Stimulated activated effector memory CD8-positive, alpha-beta T cell treated with anti-CD3 and anti-CD28 coated beads, Interleukin-12 subunit alpha, Interleukin-12 subunit beta, amount 100 ng/mL, for 72 hours (primary cell): ENCODE data around the gene SEMA3C.

Experiments used
- ATAC-seq: fragments of 150-1000 bp; cut with Tn5 transposase; 2 replicates; pipeline ENCODE4 v1.10.0; 2021
- DNase-seq, 2 donors: peaks; one replicate each; pipeline ENCODE4 v3.0.0; 2021 to 2022; ENCODE audit warnings: low spot score in 2 of 2
- H3K27ac Mint-ChIP-seq: one replicate; pipeline ENCODE4 v1.8.0; 2022; ENCODE audit warnings: mild to moderate bottlenecking, mixed read lengths
- H3K36me3 Mint-ChIP-seq: one replicate; pipeline ENCODE4 v1.8.0; 2022; ENCODE audit warnings: mild to moderate bottlenecking, mixed read lengths
- H3K4me1 Mint-ChIP-seq: one replicate; pipeline ENCODE4 v1.8.0; 2022; ENCODE audit warnings: mixed read lengths
- H3K4me3 Mint-ChIP-seq: one replicate; pipeline ENCODE4 v1.8.0; 2022; ENCODE audit warnings: mild to moderate bottlenecking, mixed read lengths
- H3K9me3 Mint-ChIP-seq: one replicate; pipeline ENCODE4 v1.8.0; 2022; ENCODE audit warnings: mixed read lengths

SEMA3C gene

DNA sequence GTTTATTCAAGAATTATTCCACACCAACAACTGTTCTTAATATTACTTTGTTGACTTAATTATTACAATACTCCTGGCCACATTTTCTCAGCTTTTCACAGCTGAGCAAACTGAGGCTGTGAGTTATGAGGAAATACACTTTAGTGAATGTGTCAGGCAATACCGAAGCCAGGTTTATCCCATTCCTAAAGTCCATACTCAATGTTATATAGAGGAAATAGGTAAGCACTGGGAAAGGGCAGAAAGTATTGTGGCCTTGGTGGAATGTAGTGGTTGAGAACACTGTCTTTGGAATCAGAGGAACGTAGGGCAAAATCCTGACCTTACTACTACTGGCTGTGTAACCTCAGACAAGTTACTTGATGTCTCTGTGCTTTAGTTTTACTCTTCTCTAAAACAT, 169.6 kb downstream of the SEMA3C start:
- no peak overlapping the region for H3K4me3 Mint-ChIP-seq
- DNase-seq (no peak), ATAC-seq (no peak)
- no peaks in the 10 kb centered on the region for H3K4me1 Mint-ChIP-seq
- H3K36me3 Mint-ChIP-seq, result no peaks in the 10 kb centered on the region
- H3K9me3 Mint-ChIP-seq, result peaks cover 16% of the 10 kb centered on the region
- no peak overlapping the region for H3K27ac Mint-ChIP-seq

DNA sequence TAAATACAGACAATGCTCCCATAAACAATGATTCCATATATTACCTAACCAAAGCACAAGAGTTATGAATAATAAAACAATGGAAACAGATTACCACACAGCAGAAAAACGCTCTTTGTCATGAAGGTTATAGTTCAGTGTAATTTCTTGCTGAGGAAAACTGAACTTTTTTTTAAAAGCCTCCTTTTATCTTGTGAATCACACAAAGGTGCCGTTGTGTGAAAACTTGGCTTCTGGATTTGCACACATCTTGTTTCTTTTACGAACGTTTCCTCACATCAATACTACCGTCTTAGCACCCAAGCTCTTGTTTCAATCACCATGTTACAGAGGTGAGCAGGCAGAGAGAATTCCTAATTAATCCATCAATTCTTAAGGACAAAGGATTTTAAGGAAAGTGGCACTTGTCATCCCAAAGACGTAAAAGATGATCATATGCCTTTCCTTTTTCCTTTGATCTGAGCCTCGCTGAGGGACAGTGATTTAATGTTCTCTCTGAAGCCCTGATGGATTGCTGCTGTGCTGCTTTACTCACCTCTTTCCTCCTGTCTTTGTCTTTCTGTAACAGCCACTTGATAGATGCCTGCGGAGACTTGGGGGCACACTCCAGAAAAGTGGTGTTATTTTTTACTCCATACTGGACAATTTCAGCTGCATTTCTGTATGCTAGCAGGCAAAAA, 170.3 kb downstream of the SEMA3C start:
- no peak overlapping the region for H3K4me3 Mint-ChIP-seq

DNA sequence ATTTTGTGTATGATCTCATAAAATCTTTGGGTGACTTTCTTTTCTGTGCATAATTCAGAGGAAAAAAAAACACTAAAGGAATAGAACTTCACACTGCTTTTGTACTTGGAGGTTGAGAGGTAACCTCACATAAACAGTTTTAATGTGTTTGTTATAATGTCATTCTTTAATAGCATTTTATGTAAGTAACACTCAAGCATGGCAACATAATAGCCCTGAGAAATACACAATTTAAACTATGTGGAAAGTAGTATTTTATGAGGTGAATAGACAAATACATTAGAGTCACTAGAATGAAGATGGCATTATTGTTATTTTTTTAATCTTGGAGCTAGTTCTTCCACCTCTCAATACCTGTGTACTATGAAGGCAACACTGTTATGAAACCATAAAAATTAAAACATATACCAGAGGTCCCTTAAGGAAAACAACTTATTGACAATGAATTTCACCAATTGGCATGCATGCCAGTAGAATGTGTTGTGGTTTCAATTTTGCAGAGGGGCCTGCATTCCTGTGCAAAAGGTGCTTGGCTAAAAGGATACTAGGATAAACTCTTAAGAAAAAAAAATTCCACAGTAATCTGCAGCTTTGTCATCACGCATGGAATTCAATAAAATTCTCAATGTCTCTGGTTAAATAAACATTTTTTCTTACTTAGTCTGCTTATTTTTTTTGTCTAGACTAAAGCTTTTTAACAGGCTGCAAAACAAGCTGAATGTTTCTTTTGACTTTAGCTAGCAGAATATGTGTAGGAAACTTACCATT, 177.9 kb downstream of the SEMA3C start:
- ATAC-seq (no peak), DNase-seq (no peak)
- Mint-ChIP-seq H3K27ac (no peak overlapping the region), H3K36me3 (no peaks in the 10 kb centered on the region), H3K4me3 (no peak overlapping the region), H3K9me3 (peaks cover under 1% of the 10 kb centered on the region), H3K4me1 (no peaks in the 10 kb centered on the region)

More for the DNA sequence above, 170.3 kb downstream of the SEMA3C start:
- Mint-ChIP-seq H3K27ac (no peak overlapping the region), H3K9me3 (peaks cover 16% of the 10 kb centered on the region), H3K36me3 (no peaks in the 10 kb centered on the region), H3K4me1 (no peaks in the 10 kb centered on the region)
- no peak for ATAC-seq
- DNase-seq, result no peak

DNA sequence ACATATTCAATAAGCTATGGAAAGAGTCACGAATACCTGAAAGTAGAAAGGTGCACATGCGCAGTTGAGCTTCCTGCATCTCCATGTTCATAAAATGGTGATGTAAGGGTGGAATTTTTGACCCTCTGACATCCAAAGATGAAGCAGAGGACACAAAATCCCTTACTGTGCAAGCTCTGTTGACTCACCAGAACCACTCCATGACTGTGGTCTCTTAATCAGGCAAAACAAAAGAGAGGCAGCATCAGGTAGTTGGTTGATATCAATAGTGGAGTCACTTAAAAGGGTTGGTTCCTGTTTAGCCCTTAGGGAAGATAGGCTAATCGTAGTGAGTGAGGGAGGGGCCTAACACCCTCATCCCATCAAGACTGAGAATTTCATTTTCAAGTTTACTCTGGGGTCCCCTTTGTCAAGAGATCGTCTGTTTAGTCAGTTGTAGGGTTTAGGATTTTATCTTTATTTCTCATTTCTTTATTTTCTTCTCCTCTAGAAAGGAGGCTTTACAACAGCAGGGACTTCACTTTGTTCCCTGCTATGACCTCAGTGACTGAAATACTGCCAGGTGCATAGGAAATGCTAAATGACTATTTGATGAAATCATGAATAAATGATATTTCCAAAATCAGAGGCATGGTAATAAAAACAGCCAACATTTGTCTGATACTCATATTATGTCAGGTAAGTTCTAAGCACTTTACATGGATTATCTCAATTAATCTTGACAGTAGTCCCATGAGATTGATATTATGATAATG, 182.3 kb downstream of the SEMA3C start:
- no peak for ATAC-seq
- peaks cover 11% of the 10 kb centered on the region for H3K9me3 Mint-ChIP-seq
- H3K27ac Mint-ChIP-seq, result no peak overlapping the region
- no peak for DNase-seq
- no peak overlapping the region for H3K4me3 Mint-ChIP-seq
- no peaks in the 10 kb centered on the region for H3K36me3 Mint-ChIP-seq
- no peaks in the 10 kb centered on the region for H3K4me1 Mint-ChIP-seq

DNA sequence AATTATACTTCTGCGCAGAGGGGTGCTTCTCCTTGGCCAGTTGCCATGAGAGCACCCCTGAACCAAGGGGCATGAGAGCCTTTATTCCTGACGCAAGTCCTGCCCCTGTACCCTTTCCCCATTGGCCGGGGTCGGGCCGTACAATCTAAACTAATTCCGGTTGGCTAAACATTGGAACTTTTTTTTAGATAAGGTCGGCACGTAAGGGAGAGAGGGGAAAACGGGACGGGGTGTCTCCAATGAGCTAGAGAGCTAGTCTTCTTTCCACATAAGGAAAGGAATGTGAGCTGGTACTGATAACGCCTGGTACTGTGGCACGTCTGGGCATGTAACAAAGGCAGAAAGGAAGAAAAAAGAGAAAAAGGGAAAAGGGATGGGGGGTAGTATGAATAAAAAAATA, 183.5 kb downstream of the SEMA3C start:
- no peak overlapping the region for H3K27ac Mint-ChIP-seq
- H3K4me3 Mint-ChIP-seq, result no peak overlapping the region
- peaks cover 14% of the 10 kb centered on the region for H3K9me3 Mint-ChIP-seq
- ATAC-seq, result no peak
- H3K36me3 Mint-ChIP-seq, result no peaks in the 10 kb centered on the region
- no peak for DNase-seq
- no peaks in the 10 kb centered on the region for H3K4me1 Mint-ChIP-seq

DNA sequence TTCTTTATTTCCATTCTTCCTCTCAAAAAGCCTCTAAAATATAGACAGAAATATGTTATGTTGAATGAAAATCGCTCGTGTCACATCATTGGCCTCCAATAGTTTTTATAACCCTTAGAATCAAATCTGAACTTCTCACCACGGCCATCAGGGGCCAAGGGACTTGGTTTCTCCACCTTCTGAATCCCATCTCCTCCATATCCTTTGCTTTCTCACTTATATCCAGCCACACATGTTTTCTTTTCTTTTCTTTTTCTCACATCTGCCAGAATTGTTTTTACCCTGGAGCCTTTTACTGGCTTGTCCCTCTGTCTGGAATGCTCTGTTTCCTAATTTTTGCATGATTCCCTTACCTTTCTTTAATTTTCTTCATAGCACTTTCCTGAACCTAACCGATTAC, 184.8 kb downstream of the SEMA3C start:
- ATAC-seq (no peak), DNase-seq (no peak)
- peaks cover 14% of the 10 kb centered on the region for H3K9me3 Mint-ChIP-seq
- H3K4me1 Mint-ChIP-seq, result no peaks in the 10 kb centered on the region
- no peak overlapping the region for H3K27ac Mint-ChIP-seq
- H3K4me3 Mint-ChIP-seq, result no peak overlapping the region
- no peaks in the 10 kb centered on the region for H3K36me3 Mint-ChIP-seq

DNA sequence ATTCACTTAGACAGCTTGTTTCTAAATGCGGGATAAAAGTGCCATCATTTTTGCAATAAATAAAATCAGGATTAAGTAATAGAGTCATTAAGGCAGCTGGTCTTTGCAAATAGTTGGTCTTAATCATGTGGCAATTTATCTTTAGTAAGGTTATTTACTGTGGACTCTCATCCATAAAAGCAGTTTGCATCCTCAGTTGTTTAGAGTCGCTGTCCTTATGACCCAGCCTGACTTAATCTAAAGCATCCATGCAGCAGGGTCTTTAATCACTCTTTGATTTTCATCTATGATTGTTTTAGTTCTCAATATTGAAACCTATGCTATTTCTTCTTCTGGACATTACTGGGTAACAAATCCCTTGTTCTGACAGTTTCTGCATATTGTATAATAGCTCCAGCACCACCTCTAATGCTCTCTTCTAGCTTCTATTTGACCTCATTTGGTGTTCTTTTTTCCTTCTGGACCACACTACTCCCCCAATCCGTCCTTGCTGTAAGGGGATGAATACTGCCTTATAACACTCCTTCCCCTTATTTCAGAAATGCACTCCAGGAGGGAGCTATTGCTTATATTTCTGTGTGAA, 185.4 kb downstream of the SEMA3C start:
- no peak overlapping the region for H3K4me3 Mint-ChIP-seq
- H3K36me3 Mint-ChIP-seq, result no peaks in the 10 kb centered on the region
- ATAC-seq (no peak), DNase-seq (no peak)
- no peak overlapping the region for H3K27ac Mint-ChIP-seq
- peaks cover 14% of the 10 kb centered on the region for H3K9me3 Mint-ChIP-seq
- H3K4me1 Mint-ChIP-seq, result no peaks in the 10 kb centered on the region

DNA sequence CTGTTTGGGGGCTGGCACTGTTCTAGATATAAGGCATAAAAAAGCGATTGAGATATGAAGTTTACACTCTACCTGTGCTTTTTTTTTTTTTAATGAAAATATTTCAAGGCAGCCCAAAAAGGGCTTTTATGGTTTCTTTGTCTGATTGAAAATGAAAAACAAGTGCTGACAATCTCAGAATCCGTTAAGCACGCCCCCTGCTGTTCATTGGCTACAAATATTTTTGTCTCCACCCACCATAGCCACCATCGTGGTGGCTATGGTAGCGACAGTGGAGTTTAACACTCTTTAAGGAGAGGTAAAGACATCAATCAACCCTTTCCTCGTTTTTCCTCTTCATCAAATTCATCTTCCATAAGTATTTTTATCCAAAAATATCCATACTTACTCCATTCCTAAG, 186.2 kb downstream of the SEMA3C start:
- Mint-ChIP-seq H3K4me3 (no peak overlapping the region), H3K9me3 (peaks cover 14% of the 10 kb centered on the region), H3K36me3 (no peaks in the 10 kb centered on the region), H3K27ac (no peak overlapping the region), H3K4me1 (no peaks in the 10 kb centered on the region)
- DNase-seq (no peak), ATAC-seq (no peak)

DNA sequence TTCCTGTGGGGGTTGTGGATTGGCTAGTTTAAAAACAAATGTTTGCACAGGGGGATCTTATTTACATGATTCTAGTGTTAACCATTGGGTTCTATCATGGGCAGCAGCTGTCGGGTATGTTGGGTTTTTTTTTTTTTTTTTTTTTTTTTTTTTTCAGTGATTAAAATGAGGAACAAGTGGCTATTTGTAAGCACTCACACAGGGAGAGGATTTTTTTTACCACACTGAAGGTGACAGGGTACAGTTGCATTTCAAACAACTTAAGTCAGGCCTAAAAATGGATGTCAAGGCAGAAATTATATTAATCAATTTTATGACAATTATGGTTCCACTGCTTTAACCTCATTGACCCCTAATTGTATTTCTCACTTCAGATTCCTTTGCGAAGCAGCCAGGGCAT, 187.6 kb downstream of the SEMA3C start:
- Mint-ChIP-seq H3K4me1 (no peaks in the 10 kb centered on the region), H3K36me3 (no peaks in the 10 kb centered on the region), H3K9me3 (peaks cover 14% of the 10 kb centered on the region), H3K4me3 (no peak overlapping the region), H3K27ac (no peak overlapping the region)
- DNase-seq (no peak), ATAC-seq (no peak)

DNA sequence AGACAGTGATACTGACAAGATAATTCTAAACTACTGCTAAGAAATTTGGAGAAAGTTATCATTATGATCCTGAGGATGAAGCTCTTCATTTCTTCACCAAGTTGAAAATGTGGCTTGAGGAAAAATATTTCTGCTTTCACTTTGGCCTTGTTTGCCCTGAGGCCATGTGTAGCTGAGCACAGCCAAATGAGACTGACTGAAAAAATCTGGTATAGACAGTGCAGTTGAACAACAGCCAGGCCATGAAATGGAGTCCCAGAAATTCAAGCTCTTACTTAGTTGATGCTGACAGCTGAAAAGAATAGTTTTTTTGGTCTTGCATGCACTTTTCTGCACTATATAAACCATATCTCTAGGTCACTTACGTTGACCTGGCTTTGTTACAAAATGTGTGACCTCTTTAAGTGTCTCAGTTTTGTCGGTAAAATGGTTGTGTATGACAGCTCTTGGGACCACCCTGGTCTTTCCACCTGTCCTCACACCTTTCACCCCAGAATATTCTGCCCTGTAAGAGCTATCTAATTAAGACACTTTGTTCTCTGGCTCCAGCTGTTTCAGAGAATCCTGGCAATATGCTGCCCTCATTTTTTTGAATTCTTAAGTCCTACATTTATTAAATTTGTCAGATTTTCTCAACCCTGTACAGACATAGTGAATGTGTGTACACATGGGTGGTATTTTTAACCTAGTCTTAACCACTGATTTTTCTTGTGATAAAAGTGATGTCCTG, 189.1 kb downstream of the SEMA3C start:
- no peak for DNase-seq
- H3K4me3 Mint-ChIP-seq, result no peak overlapping the region
- H3K9me3 Mint-ChIP-seq, result peaks cover 12% of the 10 kb centered on the region
- no peaks in the 10 kb centered on the region for H3K36me3 Mint-ChIP-seq
- H3K4me1 Mint-ChIP-seq, result no peaks in the 10 kb centered on the region
- no peak overlapping the region for H3K27ac Mint-ChIP-seq
- no peak for ATAC-seq

DNA sequence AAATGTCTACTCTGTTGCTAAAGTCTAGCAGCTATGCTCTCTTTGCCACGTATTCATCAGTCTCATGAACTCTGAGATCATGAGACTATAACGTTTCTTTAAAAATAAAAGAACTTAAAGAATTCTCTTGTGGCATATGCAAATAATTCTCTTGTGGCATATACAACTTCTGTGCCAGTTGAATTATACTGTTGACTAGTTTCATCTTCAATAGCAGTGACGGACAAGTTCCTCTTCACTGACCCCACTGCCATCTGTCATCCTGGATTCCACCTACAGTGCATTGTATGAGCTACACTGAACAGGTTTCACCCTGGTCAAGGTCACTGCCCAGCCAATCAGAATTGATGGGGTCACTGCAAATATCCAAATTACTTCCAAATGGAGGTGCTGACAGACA, 192.2 kb downstream of the SEMA3C start:
- DNase-seq (no peak), ATAC-seq (no peak)
- no peak overlapping the region for H3K27ac Mint-ChIP-seq
- H3K4me3 Mint-ChIP-seq, result no peak overlapping the region
- peaks cover 8% of the 10 kb centered on the region for H3K9me3 Mint-ChIP-seq
- no peaks in the 10 kb centered on the region for H3K4me1 Mint-ChIP-seq
- H3K36me3 Mint-ChIP-seq, result no peaks in the 10 kb centered on the region

DNA sequence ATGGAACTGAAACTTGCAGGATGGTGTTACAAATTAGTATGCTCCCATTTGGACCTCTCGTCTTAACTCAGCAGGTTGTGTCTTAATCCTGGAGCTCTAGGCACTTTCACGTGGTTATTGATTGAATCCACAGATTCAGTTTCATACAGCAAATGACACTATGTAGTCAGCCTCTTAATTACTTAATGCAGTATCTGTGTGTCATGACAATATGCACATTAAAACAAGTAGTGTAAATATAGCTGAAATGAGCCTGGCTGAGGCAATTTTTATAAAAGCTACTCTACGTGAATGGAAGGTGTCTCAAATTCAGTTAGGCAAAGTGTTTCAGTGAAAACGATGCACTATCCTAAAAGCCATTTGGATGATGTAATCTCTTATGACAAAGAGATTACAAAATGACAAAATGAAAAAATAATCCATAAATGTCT, 193.7 kb downstream of the SEMA3C start:
- H3K9me3 Mint-ChIP-seq, result peaks cover 6% of the 10 kb centered on the region
- no peaks in the 10 kb centered on the region for H3K4me1 Mint-ChIP-seq
- no peak for ATAC-seq
- H3K27ac Mint-ChIP-seq, result no peak overlapping the region
- no peak overlapping the region for H3K4me3 Mint-ChIP-seq
- H3K36me3 Mint-ChIP-seq, result no peaks in the 10 kb centered on the region
- no peak for DNase-seq

DNA sequence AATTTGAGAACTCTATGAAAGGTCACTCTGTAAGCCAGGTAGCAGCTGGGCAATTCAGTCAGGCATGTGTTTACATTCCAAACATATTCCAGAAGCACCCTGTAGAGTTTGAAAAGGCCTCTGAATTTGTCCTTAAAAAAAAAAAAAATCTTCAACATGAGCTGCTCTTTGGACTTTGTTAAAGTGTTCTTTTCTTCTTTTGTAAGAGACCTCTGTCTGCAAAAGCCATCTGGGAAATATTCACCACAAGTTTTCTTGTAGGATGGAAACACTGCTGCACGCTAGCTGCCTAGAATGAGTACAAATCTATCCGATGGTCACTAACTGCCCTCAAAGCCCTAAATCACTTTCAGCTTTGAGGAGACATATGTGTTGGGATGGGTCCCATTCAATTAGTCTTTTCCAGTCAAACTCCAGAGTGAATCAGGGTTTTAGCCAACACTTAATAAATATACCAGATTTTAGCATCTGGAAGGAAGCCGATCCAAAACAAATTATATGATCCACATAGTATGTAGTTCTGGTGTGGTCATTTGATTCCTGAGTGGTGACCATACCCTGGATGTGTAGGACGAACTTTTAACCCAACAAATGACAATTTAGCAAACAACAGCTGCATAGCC, 194.5 kb downstream of the SEMA3C start:
- H3K9me3 Mint-ChIP-seq, result peaks cover 6% of the 10 kb centered on the region
- ATAC-seq, result no peak
- no peak for DNase-seq
- H3K4me3 Mint-ChIP-seq, result no peak overlapping the region
- H3K27ac Mint-ChIP-seq, result no peak overlapping the region
- H3K4me1 Mint-ChIP-seq, result no peaks in the 10 kb centered on the region
- no peaks in the 10 kb centered on the region for H3K36me3 Mint-ChIP-seq

DNA sequence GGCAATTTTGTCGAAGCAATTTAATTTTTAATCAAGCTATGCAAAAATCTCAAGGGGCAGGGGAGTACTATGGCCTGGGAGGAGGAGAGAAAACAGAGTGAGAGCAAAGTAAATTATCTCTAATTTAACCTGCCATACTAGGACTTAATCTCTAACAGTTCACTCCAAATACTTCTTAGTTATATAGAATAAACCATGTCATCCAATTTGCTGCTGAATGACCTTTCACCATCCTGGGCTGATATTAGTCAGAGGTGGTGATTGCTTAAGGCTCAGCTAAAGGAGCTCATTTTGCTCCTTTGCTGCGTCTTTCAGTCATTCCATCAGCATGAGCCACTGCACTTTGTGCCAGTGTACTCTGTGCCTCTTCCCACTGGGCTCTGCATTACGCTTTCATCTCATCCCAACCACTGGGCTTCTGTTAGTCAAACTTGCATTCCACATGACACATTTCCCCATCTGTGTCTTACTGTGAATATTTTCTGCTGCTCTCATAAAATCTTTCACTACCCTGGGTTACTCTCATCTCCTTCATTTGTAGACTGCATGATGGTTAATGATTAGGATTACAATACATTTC, 196.1 kb downstream of the SEMA3C start:
- no peaks in the 10 kb centered on the region for H3K36me3 Mint-ChIP-seq
- no peak overlapping the region for H3K27ac Mint-ChIP-seq
- no peaks in the 10 kb centered on the region for H3K4me1 Mint-ChIP-seq
- no peak overlapping the region for H3K4me3 Mint-ChIP-seq
- ATAC-seq (no peak), DNase-seq (no peak)
- peaks cover 6% of the 10 kb centered on the region for H3K9me3 Mint-ChIP-seq
